ENCODE results near the gene NUTM1. TPM values are rescaled to one million over a fixed set of nuclear protein-coding genes. Genes with fewer than 3 reads are reported as not detected.

The NUTM1 gene
- total RNA-seq, 1 donor from 2014 or later, result not detected

DNA sequence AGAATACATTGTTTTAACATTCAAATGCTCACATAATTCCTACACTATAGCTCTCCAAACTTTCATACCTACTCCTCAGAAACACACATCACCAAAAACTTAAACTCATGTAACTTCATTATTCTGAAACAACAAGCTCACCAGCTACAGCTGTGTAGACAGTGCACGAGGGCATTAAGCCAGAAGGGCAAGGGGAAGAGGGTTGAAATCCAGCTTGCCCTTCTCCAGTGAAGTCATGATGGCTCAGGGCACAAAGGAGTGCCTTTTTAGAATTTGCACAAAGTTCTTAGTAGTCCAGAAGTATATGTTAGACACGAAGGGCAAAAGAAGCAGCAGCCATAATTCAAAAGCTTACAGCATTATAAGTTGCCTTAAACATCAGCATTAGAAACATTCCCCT lies 14.1 kb upstream of the NUTM1 start:
- intact Hi-C loops (cut with micrococcal nuclease), result no loop called here
- H3K4me3 Mint-ChIP-seq, result peak overlapping the region; percentile 66

DNA sequence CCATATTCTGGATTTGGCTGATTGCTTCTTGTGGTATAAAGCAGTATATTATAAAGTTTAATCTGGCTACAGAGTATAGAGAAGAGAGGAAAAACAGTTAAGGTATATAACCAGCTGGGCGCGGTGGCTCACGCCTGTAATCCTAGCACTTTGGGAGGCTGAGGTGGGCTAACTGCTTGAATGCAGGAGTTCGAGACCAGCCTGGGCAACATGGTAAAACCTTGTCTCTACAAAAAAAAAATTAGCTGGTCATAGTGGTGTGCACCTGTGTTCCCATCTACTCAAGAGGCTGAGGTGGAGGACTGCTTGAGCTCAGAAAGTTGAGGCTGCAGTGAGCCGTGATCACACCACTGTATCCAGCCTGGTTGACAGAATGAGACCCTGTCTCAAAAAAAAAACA lies 12.8 kb upstream of the NUTM1 start:
- peaks cover 58% of the 10 kb centered on the region for H3K4me1 Mint-ChIP-seq
- peaks cover 14% of the 10 kb centered on the region for H3K36me3 Mint-ChIP-seq (ENCODE audit: low read depth)
- intact Hi-C loops (cut with micrococcal nuclease), result loop anchor here (5.0 to 10.0 kb wide), 2 partner anchors 105 to 293 kb away; partner anchors contain the start of genes AVEN and GOLGA8A
- H3K9me3 Mint-ChIP-seq, result no peaks in the 10 kb centered on the region
- DNase-seq, result peak; percentile 56
- H3K4me3 Mint-ChIP-seq, result peak overlapping the region; percentile 14
- H3K27ac Mint-ChIP-seq, result no peak overlapping the region
- H3K27me3 Mint-ChIP-seq, result no peaks in the 10 kb centered on the region

More for the DNA sequence above, 14.1 kb upstream of the NUTM1 start:
- Mint-ChIP-seq H3K4me1 (peaks cover 55% of the 10 kb centered on the region), H3K27me3 (no peaks in the 10 kb centered on the region), H3K27ac (peak overlapping the region; percentile 84), H3K9me3 (no peaks in the 10 kb centered on the region), H3K36me3 (ENCODE audit: low read depth) (peaks cover 16% of the 10 kb centered on the region)
- peak; percentile 55 for DNase-seq

DNA sequence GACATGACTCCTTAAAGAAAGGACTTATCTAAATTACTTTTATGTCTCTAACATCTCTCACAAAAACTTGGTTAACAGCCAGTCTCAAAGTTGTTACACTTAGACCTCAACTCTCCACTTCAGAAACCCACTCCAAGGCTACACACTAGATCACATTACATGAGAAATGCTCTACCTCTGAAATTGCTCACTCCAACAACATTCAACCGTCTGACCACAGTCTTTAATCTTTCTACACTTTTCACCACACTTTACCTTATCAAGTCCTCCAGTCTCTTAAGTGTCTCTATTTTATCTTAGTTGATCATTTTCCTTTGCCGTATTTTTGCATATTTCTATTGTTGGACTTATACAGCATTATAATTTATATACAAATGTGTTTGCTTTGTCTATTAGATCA lies 11.3 kb upstream of the NUTM1 start:
- peak; percentile 67 for DNase-seq
- peaks cover 60% of the 10 kb centered on the region for H3K4me1 Mint-ChIP-seq
- H3K27ac Mint-ChIP-seq, result peak overlapping the region; percentile 85

DNA sequence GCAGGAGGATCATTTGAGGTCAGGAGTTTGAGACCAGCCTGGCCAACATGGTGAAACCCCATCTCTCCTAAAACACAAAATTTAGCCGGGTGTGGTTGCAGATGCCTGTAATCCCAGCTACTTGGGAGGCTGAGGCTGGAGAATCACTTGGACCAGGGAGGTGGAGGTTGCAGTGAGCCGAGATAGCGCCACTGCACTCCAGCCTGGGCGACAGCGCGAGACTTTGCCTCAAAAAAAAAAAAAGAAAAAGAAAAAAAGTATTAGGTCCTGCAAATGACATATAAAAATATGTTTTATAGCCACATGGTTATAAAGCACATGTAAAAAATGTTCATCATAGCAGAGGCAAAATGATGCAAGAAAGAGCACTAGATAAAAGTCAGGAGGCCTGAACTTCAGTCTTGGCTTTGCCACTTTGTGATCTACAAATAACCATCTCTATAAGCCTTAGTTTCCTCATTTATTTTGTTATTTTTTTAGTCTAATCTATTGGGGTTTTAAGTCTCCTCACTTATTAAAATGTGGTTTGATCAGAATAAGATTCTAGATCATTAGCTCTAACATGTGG lies 10.5 kb upstream of the NUTM1 start:
- no peaks in the 10 kb centered on the region for H3K9me3 Mint-ChIP-seq
- H3K4me1 Mint-ChIP-seq, result peaks cover 64% of the 10 kb centered on the region
- H3K4me3 Mint-ChIP-seq, result peak overlapping the region; percentile 59
- H3K27me3 Mint-ChIP-seq, result no peaks in the 10 kb centered on the region
- peak overlapping the region; percentile 85 for H3K27ac Mint-ChIP-seq
- intact Hi-C loops (cut with micrococcal nuclease), result loop anchor here (5.0 to 10.0 kb wide), 2 partner anchors 102 to 295 kb away; partner anchors contain the start of genes AVEN and GOLGA8A
- no peak for DNase-seq
- H3K36me3 Mint-ChIP-seq (ENCODE audit: low read depth), result peaks cover 13% of the 10 kb centered on the region

More for the DNA sequence above, 11.3 kb upstream of the NUTM1 start:
- Mint-ChIP-seq H3K27me3 (no peaks in the 10 kb centered on the region), H3K9me3 (no peaks in the 10 kb centered on the region), H3K4me3 (peak overlapping the region; percentile 59), H3K36me3 (ENCODE audit: low read depth) (peaks cover 11% of the 10 kb centered on the region)
- intact Hi-C loops (cut with micrococcal nuclease), result loop anchor here (5.0 to 10.0 kb wide), 2 partner anchors 103 to 295 kb away; partner anchors contain the start of genes AVEN and GOLGA8A

DNA sequence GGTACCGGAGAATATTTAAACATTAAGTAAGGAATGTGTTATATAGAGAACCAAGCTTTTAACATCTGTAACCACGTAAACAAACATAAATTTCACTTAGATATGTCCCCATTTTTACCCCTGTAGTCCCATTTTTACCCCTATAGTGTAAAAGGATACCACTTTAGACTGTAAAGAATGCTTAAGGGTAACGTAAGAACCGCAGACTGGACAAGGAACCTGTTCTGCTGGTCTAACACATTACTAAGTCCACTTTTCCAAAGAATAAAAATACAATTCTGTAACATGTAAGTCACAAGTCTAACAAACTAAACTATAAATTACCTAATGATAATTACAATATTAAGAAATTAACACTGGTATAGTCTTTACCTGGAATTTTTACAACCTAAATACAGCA lies 8.4 kb upstream of the NUTM1 start:
- no peak for DNase-seq
- H3K27me3 Mint-ChIP-seq, result no peaks in the 10 kb centered on the region
- intact Hi-C loops (cut with micrococcal nuclease), result loop anchor here (1.0 to 10.0 kb wide), 5 partner anchors 8 to 297 kb away; partner anchors contain the start of genes AVEN, GOLGA8A and PGBD4
- H3K4me3 Mint-ChIP-seq, result peak overlapping the region; percentile 97
- H3K9me3 Mint-ChIP-seq, result no peaks in the 10 kb centered on the region
- peak overlapping the region; percentile 94 for H3K27ac Mint-ChIP-seq
- peaks cover 17% of the 10 kb centered on the region for H3K36me3 Mint-ChIP-seq (ENCODE audit: low read depth)
- H3K4me1 Mint-ChIP-seq, result peaks cover 50% of the 10 kb centered on the region

DNA sequence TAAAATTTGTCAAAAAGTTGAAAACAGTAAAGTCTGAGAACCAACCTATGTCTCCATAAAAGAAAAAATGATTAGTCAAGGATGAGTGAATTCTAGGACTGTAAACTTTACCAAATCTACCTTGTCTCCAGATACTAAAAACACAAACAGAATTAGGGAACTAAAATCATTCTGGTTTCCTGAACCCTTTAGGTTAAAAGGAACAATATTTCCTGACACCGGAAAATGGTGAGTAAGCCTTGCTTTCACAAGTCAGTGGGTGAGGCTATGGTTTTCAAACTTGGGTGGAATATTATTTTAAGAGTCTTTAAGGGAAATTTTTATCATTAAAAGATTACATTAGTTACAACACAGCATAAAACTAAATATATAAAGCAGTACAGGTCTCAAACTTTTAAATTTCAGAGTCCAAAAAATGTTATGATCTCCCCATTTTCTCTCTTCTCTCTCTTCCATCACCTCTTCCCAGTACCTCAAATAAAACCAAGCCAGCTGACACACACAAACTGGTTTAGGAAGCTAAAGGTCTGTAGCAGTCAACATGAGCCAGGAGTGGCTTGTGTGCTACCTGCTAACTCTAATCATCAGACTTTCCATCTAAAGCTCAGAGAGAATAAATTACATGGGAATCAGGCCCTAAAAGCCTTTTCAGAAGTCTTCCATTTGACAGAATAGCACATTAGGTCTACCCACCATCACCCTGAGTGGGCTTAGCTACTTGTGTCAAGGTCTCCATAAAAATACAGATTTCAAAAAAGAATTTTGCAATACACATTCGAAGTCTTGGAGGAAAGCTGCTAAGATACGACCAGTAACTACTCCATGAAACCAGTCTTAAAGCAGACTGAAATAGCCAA lies 7.7 kb upstream of the NUTM1 start:
- Mint-ChIP-seq H3K27me3 (no peaks in the 10 kb centered on the region), H3K27ac (peak overlapping the region; percentile 94), H3K9me3 (no peaks in the 10 kb centered on the region), H3K4me3 (peak overlapping the region; percentile 97), H3K36me3 (ENCODE audit: low read depth) (peaks cover 22% of the 10 kb centered on the region), H3K4me1 (peaks cover 50% of the 10 kb centered on the region)
- intact Hi-C loops (cut with micrococcal nuclease), result loop anchor here (1.0 to 10.0 kb wide), 4 partner anchors 9 to 233 kb away; partner anchors contain the start of genes GOLGA8A and PGBD4
- peak; percentile 58 for DNase-seq

DNA sequence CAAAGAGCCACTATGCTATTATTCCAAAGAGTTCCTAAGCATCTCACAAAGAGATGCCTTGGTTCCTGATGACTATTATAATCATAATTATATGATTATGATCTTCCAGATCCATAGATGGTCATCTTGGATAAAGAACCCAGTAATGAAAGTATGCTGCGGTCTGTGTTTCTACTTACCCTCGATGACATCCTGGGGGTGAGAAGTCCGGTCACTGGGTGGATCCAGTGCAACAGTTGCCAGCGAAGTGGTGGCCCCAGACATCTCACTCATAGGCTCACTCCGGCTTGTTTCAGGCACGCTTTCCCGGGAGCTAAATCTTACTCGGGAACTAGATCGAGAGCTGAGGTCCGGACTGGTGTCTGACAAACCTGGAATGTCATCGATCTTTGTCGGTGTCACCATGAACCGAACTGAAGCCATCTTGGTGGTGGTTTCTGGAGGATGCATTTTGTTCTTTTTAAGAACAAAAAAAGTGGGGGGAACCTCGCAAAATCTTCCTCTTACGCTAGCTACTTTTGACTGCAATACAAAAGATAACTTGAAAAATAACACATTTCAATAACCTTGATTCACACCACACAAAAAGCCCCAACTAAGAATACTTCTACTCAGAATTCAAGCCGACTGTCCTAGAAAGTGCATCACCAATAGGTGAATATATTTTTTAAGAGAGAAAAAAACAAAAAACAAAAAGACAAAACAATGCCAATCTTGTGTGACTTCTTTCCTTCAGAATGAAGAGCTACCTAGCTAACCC lies 6.7 kb upstream of the NUTM1 start:
- Mint-ChIP-seq H3K4me3 (peak overlapping the region; percentile 97), H3K9me3 (no peaks in the 10 kb centered on the region), H3K4me1 (peaks cover 48% of the 10 kb centered on the region), H3K36me3 (ENCODE audit: low read depth) (peaks cover 31% of the 10 kb centered on the region), H3K27ac (peak overlapping the region; percentile 94), H3K27me3 (no peaks in the 10 kb centered on the region)
- DNase-seq, result no peak
- intact Hi-C loops (cut with micrococcal nuclease), result loop anchor here (10.0 kb wide), 1 partner anchor 98 kb away; the partner anchor contains the start of gene GOLGA8A

DNA sequence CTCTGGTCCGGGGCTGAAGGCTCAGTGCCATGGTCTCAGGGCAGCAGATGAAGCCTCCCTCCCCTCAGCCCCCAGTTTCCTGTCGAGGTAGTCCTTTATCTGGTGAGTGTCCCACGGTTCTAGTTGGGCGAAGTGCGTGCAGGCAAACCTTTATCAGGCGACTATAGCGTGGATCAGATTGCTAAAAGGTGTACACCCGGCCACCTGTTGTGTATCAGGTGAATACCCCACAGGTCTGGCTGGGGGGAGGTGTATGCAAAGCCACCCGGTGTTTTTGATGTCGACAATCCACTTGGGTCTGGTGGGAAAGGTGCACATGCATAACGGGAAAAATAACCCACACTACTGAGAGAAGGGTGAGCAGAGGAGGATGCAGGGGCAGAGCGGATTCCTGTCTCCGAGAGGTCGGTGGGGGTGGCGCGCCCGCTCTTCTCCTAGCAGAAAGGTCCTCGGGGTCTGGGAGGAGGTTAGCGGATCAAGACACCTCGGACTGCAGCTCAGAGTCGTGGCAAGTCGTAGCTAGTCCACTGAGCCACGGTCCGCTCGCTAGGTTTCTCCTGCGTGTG lies 6.0 kb upstream of the NUTM1 start:
- intact Hi-C loops (cut with micrococcal nuclease), result loop anchor here (10.0 kb wide), 1 partner anchor 98 kb away; the partner anchor contains the start of gene GOLGA8A
- H3K27me3 Mint-ChIP-seq, result no peaks in the 10 kb centered on the region
- peak overlapping the region; percentile 97 for H3K4me3 Mint-ChIP-seq
- H3K36me3 Mint-ChIP-seq (ENCODE audit: low read depth), result peaks cover 32% of the 10 kb centered on the region
- peaks cover 4% of the 10 kb centered on the region for H3K9me3 Mint-ChIP-seq
- H3K4me1 Mint-ChIP-seq, result peaks cover 49% of the 10 kb centered on the region
- DNase-seq, result no peak
- H3K27ac Mint-ChIP-seq, result peak overlapping the region; percentile 94

DNA sequence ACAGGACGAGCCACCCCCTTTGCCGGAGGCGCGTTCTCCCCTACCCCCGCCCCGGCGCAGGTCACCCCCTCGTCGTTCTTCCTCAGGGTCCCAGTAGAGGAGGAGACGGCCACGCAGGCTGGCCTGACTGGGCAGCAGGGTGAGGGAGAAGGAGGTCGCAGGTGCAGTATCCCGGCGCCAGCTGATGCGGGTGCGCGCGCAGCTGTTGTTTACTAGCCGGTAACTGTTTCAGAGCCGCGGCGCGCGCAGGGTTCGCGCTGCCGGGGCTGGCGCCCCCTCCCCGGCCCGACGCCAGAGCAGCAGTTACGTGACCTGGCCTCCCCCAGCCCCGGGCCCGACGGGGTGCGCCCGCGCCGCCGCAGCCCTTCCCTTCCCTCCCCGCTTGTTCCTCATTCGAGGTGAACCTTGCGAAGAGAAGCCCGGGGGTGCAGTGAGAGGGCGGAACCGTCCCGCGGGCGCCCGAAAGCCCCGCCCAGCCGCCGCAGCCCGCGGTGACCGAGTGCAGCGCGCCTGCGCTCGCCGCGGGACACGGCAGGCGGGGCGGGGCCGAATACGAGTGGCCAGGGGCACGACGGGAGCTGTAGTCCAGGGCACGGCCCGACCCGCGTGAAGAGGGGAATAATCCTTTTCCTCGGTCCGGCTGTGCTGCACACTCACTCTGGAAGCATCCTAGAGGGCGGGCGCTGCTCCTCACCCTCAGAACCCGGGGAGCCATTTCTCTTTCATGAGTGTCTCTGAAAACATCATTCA lies 5.4 kb upstream of the NUTM1 start, which contains the start of gene SLC12A6:
Gene SLC12A6, minus strand, starts transcription at position 225 of the 750 bp plus-strand sequence. CDS start 1,101 bp downstream, outside the sequence.
- Mint-ChIP-seq H3K4me3 (peak within 1 kb of the TSS; percentile 97), H3K27ac (peak within 1 kb of the TSS; percentile 94), H3K27me3 (no peaks in the 10 kb centered on the region), H3K4me1 (peaks cover 43% of the 10 kb centered on the region), H3K36me3 (ENCODE audit: low read depth) (peaks cover 32% of the 10 kb centered on the region), H3K9me3 (peaks cover 4% of the 10 kb centered on the region)
- intact Hi-C loops (cut with micrococcal nuclease), result loop anchor here (10.0 kb wide), 1 partner anchor 97 kb away; the partner anchor contains the start of gene GOLGA8A
- DNase-seq, result peak; percentile 98

DNA sequence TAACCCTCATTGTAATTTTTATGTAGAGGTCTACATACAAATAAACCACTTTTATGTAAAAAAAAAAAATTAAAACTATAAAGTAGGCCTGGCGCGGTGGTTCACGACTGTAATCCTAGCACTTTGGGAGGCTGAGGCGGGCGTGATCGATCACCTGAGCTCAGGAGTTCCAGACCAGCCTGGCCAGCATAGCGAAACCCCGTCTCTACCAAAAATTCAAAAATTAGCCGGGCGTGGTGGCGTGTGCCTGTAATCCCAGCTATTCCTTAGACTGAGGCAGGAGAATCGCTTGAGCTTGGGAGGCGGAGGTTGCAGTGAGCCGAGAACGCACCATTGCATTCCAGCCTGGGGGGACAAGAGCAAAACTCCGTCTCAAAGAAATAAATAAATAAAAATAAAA lies 4.8 kb upstream of the NUTM1 start:
- peak overlapping the region; percentile 97 for H3K4me3 Mint-ChIP-seq
- no peak for DNase-seq

DNA sequence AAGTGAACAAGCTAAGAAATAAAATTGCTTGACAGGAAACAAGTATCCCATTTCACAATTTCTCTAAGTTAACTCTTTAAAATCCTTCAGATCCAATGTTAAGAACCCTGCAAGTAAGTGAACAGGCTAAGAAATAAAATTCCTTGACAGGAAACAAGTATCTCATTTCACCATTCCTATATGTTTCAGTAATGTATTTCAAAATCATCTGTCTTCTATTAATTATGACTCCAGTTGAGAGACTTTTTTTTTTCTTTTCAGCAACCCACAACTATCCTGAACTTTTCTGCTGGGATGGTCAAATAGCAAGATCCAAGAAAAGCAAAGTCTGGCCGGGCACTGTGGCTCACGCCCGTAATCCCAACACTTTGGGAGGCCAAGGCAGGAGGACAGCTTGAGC lies 3.2 kb upstream of the NUTM1 start:
- intact Hi-C loops (cut with micrococcal nuclease), result loop anchor here (10.0 kb wide), 1 partner anchor 95 kb away; the partner anchor contains the start of gene GOLGA8A
- peaks cover 4% of the 10 kb centered on the region for H3K9me3 Mint-ChIP-seq
- peaks cover 34% of the 10 kb centered on the region for H3K4me1 Mint-ChIP-seq
- peaks cover 32% of the 10 kb centered on the region for H3K36me3 Mint-ChIP-seq (ENCODE audit: low read depth)
- peak overlapping the region; percentile 19 for H3K4me3 Mint-ChIP-seq
- H3K27me3 Mint-ChIP-seq, result no peaks in the 10 kb centered on the region
- DNase-seq, result no peak
- peak overlapping the region; percentile 10 for H3K27ac Mint-ChIP-seq

More for the DNA sequence above, 4.8 kb upstream of the NUTM1 start:
- H3K27me3 Mint-ChIP-seq, result no peaks in the 10 kb centered on the region
- no peak overlapping the region for H3K27ac Mint-ChIP-seq
- H3K9me3 Mint-ChIP-seq, result peaks cover 4% of the 10 kb centered on the region
- H3K36me3 Mint-ChIP-seq (ENCODE audit: low read depth), result peaks cover 32% of the 10 kb centered on the region
- peaks cover 41% of the 10 kb centered on the region for H3K4me1 Mint-ChIP-seq
- intact Hi-C loops (cut with micrococcal nuclease), result loop anchor here (10.0 kb wide), 1 partner anchor 96 kb away; the partner anchor contains the start of gene GOLGA8A

All from activated CD4-positive, alpha-beta T cell treated with anti-CD3 and anti-CD28 coated beads, Interleukin-2, amount 10 ng/mL, durations not matched to agents 24 days and 14 days (primary cell).